ENCODE results near the gene SLC4A1.

The SLC4A1 gene

GRCh38 chr17:44283344-44284023, 15.5 kb upstream of the SLC4A1 start:
- no peak for DNase-seq

DNA sequence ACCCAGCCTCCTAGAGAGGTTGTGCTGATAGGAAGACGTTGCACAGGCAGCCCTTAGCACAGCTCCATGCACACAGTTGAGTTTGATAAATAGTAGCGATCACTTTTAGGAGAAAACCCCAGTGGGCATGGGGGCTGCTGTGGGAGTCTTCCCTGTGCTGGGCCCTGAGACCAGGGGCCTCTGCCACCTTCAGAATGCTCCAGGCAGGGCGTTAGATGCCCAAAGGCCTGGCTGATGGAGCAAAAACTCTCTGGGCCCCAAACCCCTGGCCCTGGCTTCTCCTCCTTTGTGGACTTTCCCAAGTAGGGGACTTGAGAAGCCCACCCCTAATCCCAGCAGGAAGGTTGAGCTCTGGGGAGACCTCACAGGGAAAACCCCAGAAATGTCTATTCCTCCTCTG, 14.3 kb upstream of the SLC4A1 start:
- no peak for DNase-seq

DNA sequence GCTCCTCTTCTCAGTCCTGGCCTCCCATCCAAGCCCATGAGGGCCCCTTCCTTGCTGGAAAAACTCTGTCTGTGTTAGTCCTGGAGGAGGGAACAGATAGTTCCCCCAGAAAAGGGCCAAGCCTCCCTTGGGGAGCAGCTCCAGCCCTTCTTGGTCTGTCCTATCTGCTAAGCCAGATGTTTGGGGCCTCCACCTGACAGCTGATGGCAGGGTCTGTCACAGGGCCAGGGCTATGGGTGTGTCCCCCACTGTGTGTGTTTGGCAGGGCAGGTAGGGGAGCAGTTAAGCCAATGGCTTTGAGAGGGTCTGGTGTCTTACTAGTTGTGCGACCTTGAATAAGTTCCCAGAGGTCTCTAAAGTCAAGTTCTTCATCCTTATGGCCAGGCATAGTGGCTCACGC, 13.6 kb upstream of the SLC4A1 start:
- DNase-seq: no peak

DNA sequence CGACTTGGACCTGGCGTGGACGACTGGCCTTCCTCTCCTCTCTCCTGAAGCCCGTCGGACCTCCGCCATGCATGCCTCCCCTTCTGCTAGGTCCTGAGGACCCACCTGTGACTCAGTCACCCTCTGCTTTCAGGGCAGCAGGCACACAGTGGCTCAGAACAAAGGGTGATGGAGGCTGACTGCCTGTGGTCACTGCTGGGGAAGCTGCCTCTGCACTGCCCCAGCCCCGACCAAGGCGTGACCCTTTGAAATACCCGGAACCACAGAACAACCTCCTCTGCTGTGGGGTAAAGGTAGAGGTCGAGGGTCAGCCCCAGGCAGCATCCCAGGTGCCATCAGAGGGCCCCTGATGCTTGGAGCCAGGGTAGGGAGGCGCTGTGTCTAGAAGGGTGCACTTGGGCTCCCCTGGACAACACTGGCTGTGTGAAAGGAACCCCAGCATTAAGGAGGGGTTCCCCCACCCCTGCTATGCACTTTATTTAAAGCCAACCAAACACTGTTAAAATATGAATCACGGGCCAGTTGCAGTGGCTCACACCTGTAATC, 12.5 kb upstream of the SLC4A1 start:
- no peak for DNase-seq

DNA sequence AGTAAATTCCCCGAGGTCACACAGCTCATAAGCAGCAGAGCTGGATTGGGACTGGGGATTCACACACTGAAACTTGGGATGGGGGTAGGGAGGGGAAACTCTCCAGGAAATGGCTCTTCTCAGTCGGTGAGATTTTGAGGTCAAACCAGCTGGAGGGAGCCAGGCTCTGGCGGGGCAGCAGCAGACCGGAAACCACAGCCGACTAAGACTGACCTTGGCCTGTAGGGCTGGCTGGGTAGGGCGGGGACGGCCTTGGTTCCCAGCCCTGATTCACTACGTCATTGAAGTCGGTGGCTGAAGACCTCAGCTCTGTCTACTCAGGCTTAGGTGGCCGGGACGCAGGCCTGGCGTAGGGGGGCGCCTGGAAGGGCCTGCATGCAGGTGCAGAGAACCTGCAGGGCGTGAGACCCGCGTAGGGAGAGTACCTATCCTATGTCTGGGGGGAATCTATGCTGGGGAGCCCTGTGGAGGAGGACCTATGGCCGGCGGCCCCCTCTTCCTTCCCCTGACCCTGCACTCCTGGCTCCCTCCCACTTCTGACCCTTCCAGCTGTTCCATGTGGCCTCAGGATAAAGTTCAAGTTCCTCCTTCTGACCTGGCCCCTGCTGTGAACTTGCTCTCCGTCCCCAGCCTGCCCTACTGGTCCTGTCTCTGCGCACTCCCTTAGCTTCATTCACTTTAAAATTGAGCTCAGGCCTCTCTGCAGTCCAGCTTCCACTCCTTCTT, 11.9 kb upstream of the SLC4A1 start:
- DNase-seq: no peak

DNA sequence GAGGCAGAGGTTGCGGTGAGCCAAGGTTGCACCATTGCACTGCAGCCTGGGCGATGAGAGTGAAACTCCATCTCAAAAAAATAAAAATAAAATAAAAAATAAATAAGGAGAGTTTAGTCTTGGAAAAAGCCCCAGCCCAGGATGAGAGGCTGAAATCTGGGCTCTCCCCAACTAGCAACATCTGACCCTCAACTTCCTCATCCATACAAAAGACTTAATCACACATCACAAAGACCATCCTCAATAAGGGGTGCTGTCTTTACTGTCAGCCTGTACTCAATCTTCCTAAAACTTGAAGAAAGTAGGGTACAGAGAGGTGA, 11.4 kb upstream of the SLC4A1 start:
- no peak for DNase-seq

DNA sequence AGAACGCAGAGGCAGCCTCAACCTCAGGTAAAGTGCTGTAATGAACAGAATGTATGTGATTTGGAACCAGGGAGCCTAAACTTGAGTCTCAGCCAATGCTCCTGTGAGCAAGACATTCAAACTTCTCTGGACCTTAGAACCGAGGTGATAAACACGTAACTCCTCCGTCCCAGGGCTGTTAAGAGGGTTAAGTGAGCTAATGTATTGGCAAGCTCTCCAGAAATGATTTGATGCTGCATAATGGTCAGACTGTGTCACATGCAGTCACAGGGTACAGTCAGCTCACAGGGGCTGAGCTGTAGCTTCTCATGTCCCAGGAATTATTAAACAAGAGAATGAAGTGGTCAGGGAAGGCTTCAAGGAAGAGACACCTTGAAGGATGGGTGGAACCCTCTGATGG, 10.0 kb upstream of the SLC4A1 start:
- no peak for DNase-seq

DNA sequence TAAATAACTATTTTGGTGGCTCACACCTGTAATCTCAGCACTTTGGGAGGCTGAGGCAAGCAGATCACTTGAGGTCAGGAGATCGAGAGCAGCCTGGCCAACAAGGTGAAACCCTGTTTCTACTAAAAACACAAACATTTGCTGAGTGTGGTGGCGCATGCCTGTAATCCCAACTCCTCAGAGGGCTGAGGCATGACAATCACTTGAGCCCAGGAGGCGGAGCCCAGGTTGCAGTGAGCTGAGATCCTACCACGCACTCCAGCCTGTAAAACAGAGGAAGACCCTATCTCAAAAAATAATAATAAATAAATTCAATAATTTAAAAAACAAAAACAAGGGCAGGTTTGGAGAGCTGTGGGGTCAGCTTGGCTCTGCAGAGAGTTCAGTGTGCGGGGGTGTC, 5.7 kb upstream of the SLC4A1 start:
- no peak for DNase-seq

DNA sequence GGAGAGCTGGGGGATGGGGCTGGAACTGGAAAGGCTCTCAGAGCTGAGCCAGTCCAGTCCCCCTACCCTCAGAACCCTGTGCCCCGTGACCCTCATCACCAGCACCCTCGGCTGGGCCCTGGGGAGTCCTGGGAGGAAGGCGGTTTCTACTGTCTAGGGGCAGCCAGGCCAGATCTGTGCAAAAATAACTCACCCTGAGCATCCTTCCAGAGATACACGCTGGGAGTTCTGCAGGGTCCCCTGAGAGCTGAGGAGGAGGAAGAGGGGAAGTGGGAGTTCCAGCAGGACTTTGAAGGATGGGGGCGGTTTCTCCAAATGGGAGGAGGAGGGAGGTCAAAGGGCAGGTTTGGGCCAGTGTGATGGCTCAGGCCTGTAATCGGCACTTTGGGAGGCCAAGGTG, 5.0 kb upstream of the SLC4A1 start:
- no peak for DNase-seq

GRCh38 chr17:44272321-44272951, 4.5 kb upstream of the SLC4A1 start:
- no peak for DNase-seq

DNA sequence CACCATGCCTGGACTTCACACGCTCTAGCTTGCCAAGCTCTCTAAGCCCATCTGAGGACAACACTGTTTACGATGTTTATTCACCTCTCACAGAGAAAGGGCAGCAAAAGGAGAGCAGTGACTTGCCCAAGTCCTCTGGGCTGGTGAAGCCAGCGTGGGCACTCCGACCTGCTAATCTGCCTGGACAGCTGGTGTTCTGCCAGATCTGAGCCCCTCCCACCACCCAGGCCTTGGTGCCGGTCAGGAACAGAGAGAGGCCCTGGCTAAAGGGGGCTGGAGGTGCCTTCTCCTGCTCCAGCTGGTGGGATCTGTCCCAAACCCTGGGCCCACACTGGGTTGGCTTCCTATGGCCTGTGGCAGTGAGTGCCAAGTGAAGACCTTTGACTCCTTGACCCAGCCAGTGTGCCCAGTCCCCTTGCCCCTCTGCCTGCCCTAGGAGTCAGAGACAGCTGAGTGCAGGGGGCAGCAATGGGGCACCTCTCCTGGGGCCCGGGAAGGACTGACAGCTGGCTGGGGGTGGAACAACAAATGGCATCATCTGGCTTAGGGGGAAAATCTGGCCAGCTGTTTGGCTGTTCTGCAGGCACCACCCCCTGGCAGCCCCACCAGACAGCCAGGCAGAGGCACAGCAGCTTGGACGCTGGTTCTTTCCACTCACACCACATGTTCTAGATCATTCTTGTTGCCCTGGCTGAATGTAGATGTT, 1.8 kb upstream of the SLC4A1 start:
- DNase-seq: no peak

DNA sequence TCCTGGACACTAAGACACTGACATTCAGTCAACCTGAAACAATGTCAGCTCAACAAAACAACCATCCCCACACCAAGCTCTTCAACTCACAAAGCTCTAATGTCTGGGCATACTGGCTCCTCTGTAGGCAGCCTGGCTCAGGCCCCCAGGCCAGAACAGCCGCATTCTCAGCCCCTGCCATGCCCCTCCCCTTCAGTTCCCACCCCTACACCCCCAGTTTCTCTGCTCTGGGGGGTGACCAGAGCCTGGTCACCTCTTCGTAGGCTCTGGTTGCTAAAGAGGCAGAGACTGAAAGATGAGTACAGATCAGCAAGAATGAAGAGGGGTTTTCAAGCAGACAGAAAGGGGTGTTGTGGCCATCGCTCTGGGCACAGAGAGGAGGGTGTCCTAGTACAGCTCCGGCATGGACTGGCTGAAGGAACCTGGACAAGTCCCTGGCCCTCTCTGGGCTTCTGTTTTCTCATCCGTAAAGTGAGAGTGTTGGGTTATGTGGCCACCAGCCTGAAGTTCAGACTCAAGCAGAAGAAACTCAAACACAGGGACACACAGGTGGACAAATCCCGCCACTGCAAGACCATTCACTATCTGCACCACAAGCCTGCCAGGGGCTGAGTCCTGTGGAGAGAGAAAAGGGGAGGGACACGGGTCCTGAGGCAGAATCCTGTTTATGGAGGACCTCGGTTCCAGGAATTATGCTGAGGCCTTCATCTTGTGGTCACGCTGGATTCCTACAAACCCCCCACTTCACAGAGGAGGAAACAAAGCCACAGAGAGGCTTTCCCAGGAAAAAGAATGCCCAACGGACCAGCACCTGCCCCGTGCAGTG, 987 bp upstream of the SLC4A1 start:
- no peak for DNase-seq

- DNase-seq: no peak
Observed at GRCh38 chr17:44267165-44267455, 825 bp downstream of the SLC4A1 start.

DNA sequence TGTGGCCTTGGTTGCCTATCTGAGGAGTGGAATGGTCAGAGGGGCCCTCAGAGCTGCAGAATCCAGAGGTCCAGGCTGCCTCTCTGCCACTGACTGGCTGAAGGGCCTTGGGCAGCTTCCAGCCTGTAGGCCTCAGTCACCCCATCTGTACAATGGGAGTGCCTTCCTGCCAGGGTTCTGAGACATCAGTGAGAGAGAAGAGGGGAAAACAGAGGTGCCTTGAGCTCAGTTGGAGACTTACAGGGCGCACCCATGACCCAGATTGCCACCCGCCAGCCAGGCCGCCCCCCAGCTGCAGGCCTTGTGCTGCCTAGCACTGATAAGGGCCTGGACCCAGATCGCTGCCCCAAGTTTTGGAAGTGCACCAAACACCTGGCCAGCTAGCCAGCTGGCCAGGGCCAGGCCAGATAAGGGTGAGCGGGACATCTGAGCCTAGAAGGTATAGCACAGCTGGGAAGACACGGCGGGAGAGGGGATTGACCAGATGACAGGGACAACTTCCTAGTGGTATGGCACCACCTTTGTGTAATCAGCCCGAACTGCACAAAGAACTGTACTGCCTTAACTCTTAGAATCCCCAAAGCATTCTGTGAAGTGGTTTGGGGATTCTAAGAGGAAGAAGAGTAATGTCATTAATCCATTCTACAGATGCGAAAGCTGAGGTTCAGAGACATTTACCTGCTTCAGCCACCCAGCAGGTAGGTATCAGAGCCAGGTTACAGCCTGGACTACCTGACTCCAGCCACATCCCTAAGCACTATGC, 1.4 kb downstream of the SLC4A1 start:
- no peak for DNase-seq

DNA sequence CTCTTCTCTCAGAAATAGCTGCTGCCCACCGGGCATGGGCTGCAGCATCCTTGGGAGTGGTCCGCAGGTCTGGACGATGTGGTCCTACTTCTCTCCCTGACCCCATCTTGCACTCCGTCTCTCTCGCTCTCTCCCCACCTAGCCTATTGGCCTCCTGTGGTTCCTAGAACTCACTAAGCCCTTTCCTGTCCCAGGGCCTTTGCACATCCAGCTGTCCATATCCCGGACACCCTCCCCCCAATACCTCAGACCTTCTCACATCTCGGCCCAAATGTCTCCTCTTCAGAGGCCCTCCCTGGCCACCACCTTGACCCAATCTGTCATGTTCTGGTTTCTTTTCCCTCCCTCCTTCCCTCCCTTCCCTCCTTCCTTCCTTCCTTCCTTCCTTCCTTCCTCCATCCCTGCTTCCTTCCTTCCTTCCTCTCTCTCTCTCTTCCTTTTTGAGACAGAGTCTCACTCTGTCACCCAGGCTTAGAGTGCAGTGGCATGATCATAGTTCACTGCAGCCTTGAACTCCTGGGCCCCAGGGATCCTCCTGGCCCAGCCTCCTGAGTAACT, 4.5 kb downstream of the SLC4A1 start:
- no peak for DNase-seq

- no peak for DNase-seq
Observed at GRCh38 chr17:44262654-44263225, 5.2 kb downstream of the SLC4A1 start.

GRCh38 chr17:44260296-44260695, 7.6 kb downstream of the SLC4A1 start:
- no peak for DNase-seq

DNA sequence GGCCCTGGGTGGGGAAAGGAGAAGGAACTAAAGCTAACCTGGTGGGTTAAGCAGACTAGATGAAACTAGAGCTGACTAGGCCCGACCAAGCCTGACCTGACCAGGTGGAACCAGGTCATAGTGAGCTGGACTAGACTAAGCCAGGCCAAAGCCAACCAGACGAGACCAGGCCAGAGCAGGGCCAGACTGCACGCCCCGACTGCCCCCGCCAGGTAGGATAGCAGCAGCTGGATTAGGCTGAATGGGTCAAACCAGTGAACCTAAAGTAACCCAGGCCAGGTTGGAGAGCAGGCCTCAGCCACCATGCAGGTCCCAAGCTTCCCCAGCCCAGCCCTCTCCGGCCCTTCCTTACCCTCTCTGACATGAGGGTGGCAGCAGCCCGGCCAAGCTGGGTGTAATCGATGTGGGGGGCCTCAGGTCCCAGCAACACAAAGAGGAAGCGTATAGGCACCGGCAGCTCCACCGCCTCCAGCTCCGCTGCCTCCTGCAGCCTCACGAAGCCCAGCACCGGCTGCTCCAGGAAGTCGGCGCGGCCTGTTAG, 9.1 kb downstream of the SLC4A1 start:
- DNase-seq: no peak

DNA sequence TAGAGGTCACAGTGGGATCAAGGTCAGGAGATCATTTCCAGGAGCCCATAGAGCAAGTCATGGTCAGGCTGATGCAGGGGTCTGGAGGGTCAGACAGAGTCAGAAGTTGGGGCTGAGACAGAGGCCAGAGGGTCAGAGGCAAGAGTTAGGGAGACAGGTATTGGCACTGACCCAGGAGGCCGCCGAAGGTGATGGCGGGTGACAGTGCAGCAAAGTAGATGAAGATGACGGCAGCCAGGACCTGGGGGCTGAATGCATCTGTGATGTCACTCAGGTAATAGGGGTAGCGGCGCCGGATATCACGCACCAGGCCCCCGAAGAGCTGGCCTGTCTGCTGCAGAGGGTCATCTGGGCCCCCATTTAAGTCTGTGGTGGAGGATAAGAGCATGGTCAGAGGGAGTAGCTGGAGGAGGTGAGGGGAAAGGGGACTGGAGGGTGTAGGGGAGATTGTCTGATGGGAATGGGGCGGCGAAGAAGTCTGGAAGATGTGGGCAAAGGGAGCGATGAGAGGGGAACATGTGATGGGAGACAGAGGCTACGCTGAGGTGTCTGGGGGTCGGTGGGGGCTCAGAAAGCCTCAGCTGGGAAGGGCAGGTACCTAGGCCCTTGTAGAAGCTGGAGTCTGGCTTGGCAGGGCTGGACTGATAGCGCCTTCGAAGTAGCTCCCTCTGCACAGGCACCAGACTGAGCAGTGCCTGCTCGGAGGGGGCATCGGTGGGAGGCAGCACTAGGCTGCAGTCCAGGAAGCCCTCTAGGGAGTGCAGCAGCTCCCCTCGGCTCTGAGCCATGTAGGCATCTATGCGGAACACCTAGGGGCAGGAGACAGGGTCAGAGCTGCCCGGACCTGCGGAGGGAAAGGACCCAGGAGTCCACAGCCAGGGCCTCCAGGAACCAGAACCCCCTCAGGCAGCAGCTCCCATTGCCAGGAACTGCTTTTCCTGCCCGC, 9.8 kb downstream of the SLC4A1 start:
- no peak for DNase-seq

DNA sequence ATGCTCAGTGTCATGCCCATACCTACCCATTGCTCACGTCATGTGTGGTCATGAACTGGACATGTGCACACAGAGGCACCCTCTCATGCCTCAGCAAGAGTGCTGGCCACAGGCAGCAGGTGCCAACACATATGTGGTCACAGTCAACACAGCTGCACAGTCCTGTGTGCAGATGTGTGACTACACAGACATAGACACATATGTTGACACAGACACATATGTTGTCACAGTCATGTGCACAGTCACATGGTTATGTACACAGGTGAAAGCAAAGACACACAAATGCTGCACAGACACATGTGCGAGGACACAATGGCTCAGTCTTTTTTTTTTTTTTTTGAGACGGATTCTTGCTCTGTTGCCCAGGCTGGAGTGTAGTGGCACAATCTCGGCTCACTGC, 11.3 kb downstream of the SLC4A1 start:
- DNase-seq: no peak
